B cell (primary cell): ENCODE data around the gene TNFRSF6B.

Experiments used
- EZH2 ChIP-seq: IDR thresholded peaks from 2 replicates; pipeline ENCODE4 v1.6.1; 2012; ENCODE audit warnings: borderline replicate concordance, low read depth, mild to moderate bottlenecking, moderate library complexity, low read length; ENCODE audit not compliant: insufficient read depth, poor library complexity, severe bottlenecking
- TF ChIP-seq, protein P1 (sequence below): fragments of 200-600 bp; IDR thresholded peaks from one replicate; pipeline ENCODE4 v1.8.0; 2022; ENCODE audit warnings: antibody characterized with exemption, mild to moderate bottlenecking

DNA sequence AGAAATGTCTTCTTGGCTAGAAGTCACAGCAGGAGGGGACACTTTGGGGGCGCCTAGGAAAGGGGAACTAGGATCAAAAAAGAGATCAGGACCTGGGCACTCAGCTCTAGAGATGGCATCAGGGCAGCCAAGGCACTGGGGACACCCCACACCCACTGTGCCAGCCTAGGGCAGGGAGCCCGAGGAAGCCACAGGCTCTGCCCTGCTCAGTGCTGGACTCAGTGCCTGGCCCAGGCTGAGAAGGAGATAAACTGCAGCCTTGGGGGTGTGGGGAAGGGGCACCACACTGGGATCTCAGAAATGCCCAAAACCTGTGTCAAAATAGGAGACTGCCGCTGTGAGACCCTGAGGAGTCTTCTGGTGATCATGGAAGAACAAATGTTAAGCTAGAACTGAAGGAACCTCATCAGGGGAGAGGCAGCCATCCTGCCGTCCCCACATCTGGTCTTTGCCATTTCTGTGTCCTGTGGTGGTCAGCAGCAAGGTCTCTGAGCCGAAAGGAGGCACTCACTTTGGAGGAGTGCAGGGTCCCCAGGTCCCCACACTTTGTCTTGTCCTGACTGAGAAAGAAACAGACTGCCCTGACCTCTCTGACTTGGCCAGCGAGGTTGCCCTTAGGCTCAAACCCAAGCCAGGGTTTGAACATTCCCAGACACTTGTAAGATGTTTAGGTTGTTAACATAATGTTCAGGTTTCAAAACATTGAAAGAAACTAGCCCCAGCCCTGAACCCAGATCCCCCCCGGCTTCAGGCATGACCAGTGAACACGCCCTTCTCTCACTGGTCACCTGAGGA lies 9.0 kb downstream of the TNFRSF6B start:
- TF ChIP-seq, protein P1, sequence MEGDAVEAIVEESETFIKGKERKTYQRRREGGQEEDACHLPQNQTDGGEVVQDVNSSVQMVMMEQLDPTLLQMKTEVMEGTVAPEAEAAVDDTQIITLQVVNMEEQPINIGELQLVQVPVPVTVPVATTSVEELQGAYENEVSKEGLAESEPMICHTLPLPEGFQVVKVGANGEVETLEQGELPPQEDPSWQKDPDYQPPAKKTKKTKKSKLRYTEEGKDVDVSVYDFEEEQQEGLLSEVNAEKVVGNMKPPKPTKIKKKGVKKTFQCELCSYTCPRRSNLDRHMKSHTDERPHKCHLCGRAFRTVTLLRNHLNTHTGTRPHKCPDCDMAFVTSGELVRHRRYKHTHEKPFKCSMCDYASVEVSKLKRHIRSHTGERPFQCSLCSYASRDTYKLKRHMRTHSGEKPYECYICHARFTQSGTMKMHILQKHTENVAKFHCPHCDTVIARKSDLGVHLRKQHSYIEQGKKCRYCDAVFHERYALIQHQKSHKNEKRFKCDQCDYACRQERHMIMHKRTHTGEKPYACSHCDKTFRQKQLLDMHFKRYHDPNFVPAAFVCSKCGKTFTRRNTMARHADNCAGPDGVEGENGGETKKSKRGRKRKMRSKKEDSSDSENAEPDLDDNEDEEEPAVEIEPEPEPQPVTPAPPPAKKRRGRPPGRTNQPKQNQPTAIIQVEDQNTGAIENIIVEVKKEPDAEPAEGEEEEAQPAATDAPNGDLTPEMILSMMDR: no peak
- no peak for TF ChIP-seq EZH2
